Activated T-cell treated with anti-CD3 and anti-CD28 coated beads for 4 hours (primary cell): ENCODE measurements around the gene POMT2.
"Not testable (repeated sequence)": the region's sequence is repeated elsewhere in the genome, so short reads cannot be mapped to it uniquely, and the experiment has no call there.

Experiments used
- DNase-seq: peaks from one replicate; pipeline ENCODE4 v3.0.0-alpha.2; 2020

POMT2 gene

DNA sequence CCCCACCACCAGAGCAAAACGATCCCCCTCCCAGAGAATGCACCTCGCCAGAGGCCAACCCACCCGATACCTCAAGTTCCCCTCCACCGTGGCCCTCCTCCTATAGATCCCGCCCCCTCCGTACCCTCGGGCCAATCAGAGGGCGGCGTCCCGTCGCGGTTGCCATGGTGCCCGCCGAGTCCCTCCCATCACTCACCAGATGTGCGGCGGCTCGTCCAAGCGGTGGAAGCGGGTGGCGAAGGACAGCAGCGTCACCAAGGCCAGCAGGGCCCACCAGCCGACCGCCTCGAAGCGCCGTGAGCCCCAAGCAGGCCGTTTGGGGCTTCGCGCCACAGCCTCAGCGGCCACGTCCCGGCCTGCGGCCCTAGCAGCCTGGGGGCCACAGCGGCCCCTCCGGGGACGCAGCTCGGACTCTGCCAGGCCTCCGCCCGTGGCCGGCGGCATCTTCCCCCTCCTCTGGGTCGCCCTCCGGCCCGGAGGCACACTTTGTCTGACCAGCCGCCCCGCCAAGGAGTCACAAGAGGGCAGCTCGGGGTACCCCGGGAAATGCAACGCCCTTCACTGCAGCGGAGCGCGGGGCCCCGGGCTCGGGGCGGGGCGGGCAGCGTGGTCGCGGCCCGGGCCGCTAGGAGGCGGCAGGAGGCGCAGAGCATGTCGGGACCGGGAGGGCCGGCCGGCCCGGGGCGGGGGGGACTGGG lies at the start of gene POMT2:
TSS of gene POMT2 (minus strand) at position 646 of the 698 bp plus-strand sequence. CDS start at position 444, 202 bp downstream.
- peak; percentile 90 for DNase-seq

GRCh38 chr14:77369285-77369684 lies 48.6 kb upstream of the POMT2 start:
- DNase-seq: no peak

GRCh38 chr14:77364146-77364545 lies 43.5 kb upstream of the POMT2 start:
- no peak for DNase-seq

GRCh38 chr14:77359626-77360025 lies 38.9 kb upstream of the POMT2 start:
- DNase-seq: no peak

DNA sequence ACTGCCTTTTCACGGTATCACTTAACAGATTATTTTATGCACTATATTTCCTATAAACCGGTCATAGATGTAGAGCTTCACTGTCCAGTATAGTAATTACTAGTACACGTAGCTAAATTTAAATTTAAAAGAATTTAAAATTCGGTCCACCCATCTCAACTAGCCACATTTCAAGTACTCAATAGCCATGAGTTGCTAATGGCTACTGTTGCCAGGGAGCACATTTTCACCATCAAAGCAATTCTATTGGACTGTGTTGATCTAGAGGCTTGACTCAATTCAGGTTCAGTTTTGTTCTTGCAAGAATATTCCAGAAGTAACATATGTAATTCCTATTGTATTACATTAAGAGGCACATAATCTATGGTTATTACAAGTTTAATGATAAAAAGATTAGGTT lies 36.2 kb upstream of the POMT2 start:
- DNase-seq: no peak

- DNase-seq: no peak
These were observed 35.1 kb upstream of the POMT2 start for GRCh38 chr14:77355811-77356210.

DNA sequence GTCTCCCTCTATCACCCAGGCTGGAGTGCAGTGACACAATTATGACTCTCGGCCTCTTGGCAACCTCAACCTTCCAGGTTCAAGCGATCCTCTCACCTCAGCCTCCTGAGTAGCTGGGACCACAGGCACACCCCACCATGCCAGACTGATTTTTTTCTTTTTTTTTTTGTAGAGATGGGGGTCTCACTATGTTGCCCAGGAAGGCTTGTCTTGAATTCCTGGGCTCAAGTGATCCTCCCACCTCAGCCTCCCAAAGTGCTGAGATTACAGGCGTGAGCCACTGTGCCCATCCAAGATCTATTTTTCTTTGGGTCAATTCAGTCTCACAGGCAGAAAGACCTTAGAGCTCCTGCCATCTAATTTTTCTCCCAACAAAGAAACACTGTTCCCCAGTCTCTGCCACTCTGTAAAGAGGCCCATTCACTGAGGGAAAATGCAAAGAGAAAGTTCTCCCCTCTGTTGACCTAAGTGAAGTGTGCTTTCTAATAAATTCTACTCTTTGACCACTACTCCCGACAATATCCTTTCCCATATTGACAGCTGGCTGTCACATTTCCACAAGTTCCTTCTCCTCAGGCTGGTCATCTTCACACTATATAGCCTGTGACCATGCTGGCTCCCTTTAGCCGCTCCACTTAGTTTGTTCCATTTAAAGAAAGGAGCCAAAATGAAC lies 32.9 kb upstream of the POMT2 start:
- no peak for DNase-seq

DNA sequence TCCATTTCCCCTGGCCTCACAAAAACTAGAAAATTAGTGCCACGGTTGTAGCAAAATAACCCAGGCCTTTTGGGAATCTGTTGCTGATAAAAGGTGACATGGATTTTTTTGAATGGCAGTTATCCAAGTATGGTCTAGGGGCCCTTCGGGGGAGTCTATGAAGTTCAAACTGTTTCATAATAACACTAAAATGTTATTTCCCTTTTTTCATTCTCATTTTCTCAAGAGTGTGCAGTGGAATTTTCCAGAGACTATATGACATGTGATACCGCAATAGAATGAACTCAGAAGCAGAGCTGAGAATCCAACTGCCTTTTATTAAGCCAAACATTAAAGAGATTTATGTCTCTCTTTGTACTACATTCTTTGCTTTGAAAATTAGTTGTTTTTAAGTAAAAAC lies 27.1 kb upstream of the POMT2 start:
- no peak for DNase-seq

GRCh38 chr14:77346495-77346894 lies 25.8 kb upstream of the POMT2 start:
- DNase-seq: no peak

DNA sequence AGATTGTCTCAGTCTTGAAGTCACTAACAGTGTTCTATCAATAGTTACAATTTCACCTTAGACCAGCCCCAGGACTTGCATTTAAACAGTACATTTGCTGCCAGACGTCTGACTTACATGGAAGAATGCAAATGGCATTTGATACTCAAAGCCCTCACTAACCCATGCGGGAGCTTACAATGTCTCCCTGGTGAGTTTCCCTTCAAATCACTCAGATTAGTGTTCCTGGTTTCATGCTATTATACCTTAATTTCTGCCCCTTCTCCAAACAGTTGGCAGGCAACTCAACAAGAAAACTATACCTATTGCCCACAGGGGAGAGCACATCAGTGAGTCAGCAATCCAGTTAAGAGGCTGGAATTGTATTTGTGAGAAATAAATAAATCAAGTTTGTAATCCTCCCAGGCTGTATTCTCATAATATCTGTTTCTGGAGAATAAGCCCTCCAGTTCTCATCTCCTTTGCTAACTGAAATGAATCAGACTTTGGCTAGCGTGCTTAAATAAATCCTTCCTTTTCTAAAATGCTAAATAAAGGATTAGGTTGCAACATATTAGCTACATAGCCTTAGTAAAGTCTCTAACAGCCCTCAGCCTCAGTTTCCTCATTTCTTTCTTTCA lies 23.8 kb upstream of the POMT2 start:
- no peak for DNase-seq

DNA sequence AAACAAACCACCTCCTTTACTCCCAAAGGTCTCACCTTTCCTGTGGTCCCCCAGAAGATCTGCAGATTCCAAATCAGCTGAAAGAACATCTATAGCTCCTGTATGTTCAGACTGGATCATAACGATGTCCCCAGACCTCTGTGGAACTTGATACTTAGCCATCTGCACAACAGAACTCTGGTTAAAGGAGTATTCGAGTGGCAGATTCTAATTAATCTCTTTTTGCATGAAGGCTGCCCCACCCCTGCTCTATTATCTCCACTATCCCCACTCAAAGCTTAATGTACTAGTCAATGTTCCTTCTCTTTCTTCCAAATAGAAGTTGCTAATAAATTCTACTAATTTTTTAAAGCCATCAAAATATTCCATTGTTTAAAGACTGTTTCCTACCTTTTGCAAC lies 23.0 kb upstream of the POMT2 start:
- no peak for DNase-seq

GRCh38 chr14:77342726-77343397 lies 22.2 kb upstream of the POMT2 start:
- DNase-seq: no peak

DNA sequence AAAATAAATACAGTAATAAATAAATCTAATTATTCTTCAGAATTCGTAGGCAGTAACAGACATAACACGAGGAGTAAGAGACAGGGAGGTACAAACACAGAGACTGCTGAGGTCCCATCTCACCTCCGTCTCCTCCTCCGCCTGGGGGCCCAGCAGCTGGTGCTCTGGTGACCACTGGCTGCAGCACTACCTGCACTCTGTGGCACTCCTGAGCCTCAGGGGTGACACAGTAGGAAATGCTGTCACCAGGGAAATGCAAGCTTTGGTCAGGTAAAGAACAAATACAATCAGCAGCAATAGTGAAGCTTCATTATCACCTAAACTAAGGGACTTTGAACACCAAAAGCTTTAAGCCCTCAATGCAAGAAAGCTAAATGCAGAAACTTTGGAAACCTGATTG lies 19.7 kb upstream of the POMT2 start:
- DNase-seq: no peak

DNA sequence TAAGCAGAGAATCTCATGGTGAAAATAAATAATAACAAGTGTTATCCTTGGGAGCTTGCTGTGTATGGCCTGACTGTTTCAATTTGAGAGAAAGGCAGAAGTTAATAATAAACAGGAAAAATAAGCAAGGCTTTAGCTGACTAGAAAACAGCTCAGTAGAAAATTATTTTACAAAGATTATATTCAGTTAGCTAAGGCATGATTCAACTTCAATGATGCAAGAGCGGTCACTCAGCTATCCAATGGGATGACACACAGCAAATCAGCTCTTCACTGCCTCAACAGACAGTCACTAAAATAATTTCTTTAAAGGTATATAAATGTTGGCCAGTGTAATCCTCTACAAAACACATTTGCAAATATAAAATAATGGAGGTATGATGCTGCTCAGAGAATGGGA lies 18.7 kb upstream of the POMT2 start:
- no peak for DNase-seq

GRCh38 chr14:77338302-77338701 lies 17.6 kb upstream of the POMT2 start:
- no peak for DNase-seq

DNA sequence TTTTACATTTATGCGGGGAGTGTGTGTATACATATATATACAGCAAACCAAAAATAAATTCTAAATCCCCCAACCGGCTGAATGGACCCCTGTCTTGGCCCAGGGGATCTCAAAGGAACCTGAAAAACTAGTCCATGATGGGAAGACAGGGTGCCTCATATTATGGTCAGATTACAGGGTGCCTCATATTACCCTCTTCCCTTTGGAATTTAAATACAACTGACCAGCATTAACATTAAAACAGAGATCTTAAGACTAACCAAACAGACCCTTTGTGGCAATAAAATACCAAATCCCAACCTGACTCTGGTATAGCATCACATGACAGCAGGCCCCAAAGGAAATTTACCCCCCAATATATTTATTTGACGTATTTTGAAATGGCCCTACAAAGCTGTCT lies 17.2 kb upstream of the POMT2 start:
- no peak for DNase-seq

DNA sequence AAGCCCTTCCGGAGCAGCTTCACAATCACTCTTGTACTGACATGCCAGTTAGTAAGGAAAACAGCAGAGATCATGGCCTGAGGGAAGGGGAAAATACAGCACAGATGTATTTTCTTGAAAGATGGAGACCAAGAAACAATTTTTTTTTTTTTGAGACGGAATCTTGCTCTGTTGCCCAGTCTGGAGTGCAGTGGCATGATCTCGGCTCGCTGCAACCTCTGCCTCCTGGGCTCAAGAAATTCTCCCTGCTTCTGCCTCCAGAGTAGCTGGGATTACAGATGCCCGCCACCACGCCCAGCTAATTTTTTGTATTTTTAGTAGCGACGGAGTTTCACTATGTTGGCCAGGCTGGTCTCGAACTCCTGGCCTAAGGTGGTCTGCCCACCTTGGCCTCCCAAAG lies 16.6 kb upstream of the POMT2 start:
- DNase-seq: not testable (repeated sequence)

DNA sequence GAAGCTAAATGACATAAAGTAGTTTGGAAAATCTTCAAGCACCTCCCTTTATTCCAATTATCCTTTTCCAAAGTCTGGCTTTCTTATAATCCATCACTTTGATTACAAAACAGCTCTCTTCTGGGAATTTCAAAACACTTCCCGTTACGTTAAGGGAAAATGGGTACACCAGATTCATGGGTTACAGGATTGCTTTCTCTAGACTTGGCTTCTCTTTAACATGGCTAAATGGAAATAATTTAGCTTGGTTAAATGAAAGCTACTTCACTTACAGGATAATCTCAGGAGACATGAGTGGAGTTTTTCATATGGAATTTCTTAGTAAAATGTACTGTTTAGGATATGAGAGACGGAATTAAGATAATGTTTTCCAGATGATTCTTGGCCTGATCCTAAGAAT lies 14.9 kb upstream of the POMT2 start:
- no peak for DNase-seq

GRCh38 chr14:77329872-77330271 lies 9.2 kb upstream of the POMT2 start:
- no peak for DNase-seq

- DNase-seq: no peak
These were observed 6.4 kb upstream of the POMT2 start for GRCh38 chr14:77327111-77327510.

GRCh38 chr14:77325746-77326094 lies 5.0 kb upstream of the POMT2 start:
- DNase-seq: no peak

DNA sequence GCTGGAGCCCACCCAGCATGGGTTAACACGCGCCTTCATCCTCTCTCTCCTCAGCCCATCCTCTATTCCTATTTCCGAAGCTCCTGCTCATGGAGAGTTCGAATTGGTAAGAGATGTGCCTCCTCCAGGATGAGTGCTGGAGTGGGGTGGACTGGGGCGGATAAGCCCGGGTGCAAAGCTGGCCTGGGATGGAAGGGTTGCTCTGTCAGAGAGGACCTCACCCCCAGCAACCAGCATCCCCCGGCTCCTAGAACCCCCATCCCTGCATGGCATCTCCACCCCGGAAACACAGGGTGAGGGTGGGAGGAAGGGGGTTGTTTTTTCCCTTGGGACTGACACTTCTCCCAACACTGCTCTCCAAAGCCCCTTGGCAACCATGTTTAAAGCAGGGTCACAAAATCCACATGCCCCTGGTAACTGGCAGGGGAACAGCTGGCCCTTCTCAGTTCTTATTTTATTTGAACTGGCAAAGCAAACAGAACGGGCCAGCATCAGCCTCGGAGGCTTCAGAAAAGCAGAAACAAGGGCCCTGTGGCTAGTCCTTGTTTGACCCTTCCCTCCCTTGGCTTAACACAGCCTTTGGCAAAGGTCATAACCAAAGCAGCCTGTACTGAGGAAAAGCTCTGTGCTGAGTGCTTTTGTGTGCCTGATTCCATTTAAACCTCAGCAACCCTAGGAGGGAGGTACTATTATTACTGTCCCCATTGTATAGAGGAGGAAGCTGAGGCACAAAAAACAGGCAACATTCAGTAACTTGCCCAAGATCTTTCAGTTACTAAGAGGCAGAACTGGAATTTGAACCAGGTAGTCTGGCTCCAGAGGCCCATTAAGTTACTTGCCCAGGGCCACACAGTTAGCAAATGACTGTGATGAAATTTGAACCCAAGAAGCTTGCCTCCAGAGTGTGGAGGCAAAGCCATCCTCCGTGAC lies 4.4 kb upstream of the POMT2 start:
- no peak for DNase-seq

- DNase-seq: no peak
These were observed 3.6 kb upstream of the POMT2 start for GRCh38 chr14:77324289-77324688.
